GM12878 (cell line): ENCODE results near the gene EDN2. TPM values are rescaled to one million over a fixed set of nuclear protein-coding genes. Genes with fewer than 3 reads are reported as not detected.
A peak's percentile ranks its signal among the peaks of the same experiment; 100 is the strongest.

Source experiments
- ATAC-seq: fragments of 200-7000 bp; cut with Tn5 transposase; 3 replicates; pipeline ENCODE4 v1.9.1; 2020; ENCODE audit warnings: mild to moderate bottlenecking, moderate library complexity
- BruUV-seq: library from RNA; stranded (reverse); fragments of 400-500 nt; replicated peaks from 2 replicates; lab custom pipeline; 2021; lab: Mats Ljungman, UMichigan
- CTCF ChIA-PET: fragments of 300-600 bp; sonication (Branson Sonifier 250); formaldehyde crosslinking; extraction: SDS; loops from one replicate; lab custom pipeline; 2021; ENCODE audit warnings: inconsistent platforms; lab: Yijun Ruan, JAX
- POLR2A ChIA-PET: fragments of 350-600 bp; formaldehyde crosslinking; extraction: SDS; loops from one replicate; lab custom pipeline; 2021; ENCODE audit warnings: inconsistent platforms; lab: Charles Lee
- RAD21 ChIA-PET: fragments of 300-600 bp; sonication (Branson Sonifier 250); formaldehyde crosslinking; loops from one replicate; lab custom pipeline; 2023; ENCODE audit warnings: antibody characterized with exemption; ENCODE audit not compliant: unreplicated experiment; lab: Charles Lee
- SMC1A ChIA-PET: fragments of 300-600 bp; sonication (Branson Sonifier 250); formaldehyde crosslinking; loops from one replicate; lab custom pipeline; 2023; ENCODE audit not compliant: unreplicated experiment, uncharacterized antibody; lab: Charles Lee
- DNase-seq: peaks from one replicate; pipeline ENCODE4 v3.0.0-alpha.2; 2011; ENCODE audit warnings: low read depth, low spot score
- FAIRE-seq: peaks from 3 replicates; lab custom pipeline; 2011; peaks lifted over from hg19 to GRCh38; lab: Jason Lieb, UNC
- H2AFZ ChIP-seq: 2 replicates; pipeline ENCODE4 v1.6.0; 2011; ENCODE audit warnings: low read depth, low read length, control low read depth; ENCODE audit not compliant: control insufficient read depth
- H3K27ac ChIP-seq: 2 replicates; pipeline ENCODE4 v1.5.1; 2011; ENCODE audit warnings: control low read depth; ENCODE audit not compliant: control insufficient read depth, insufficient read depth
- H3K27me3 ChIP-seq, 2 experiments: replicated peaks in 1 of 2; 2 replicates each; pipeline versions ENCODE4 v1.6.0 to v1.6.1; 2011; ENCODE audit warnings: low read length in 1 of 2; ENCODE audit not compliant: control insufficient read depth in 2 of 2, insufficient read depth in 2 of 2
- H3K36me3 ChIP-seq, 2 experiments: 2 replicates each; pipeline ENCODE4 v1.5.1; 2011; ENCODE audit warnings: low read length in 1 of 2; ENCODE audit not compliant: control insufficient read depth in 2 of 2, insufficient read depth in 2 of 2
- H3K4me1 ChIP-seq: 2 replicates; pipeline ENCODE4 v1.6.1; 2011; ENCODE audit warnings: mild to moderate bottlenecking, low read length, moderate library complexity, mixed read lengths; ENCODE audit not compliant: control insufficient read depth, insufficient read depth
- H3K4me2 ChIP-seq: 2 replicates; pipeline ENCODE4 v1.6.0; 2011; ENCODE audit warnings: control low read depth; ENCODE audit not compliant: control insufficient read depth, insufficient read depth
- H3K4me3 ChIP-seq: fragments of 200-600 bp; sonication (generic); 2 replicates; pipeline ENCODE4 v1.5.1; 2016
- H3K79me2 ChIP-seq: 2 replicates; pipeline ENCODE4 v1.6.0; 2011; ENCODE audit warnings: low read length; ENCODE audit not compliant: control insufficient read depth, insufficient read depth
- H3K9ac ChIP-seq: 2 replicates; pipeline ENCODE4 v1.8.0; 2011; ENCODE audit warnings: low read length, control low read depth, mixed read lengths; ENCODE audit not compliant: control insufficient read depth, insufficient read depth
- H3K9me3 ChIP-seq: replicated peaks from 3 replicates; pipeline ENCODE4 v1.5.1; 2011; ENCODE audit warnings: mild to moderate bottlenecking, low read length; ENCODE audit not compliant: control insufficient read depth, insufficient read depth
- H4K20me1 ChIP-seq: 2 replicates; pipeline ENCODE4 v1.6.0; 2011; ENCODE audit not compliant: control insufficient read depth, insufficient read depth
- ATF7 ChIP-seq: fragments of 450-650 bp; IDR thresholded peaks from 2 replicates; pipeline ENCODE4 v1.6.1; 2016; ENCODE audit warnings: low read depth, mild to moderate bottlenecking
- BACH1 ChIP-seq: fragments of 450-650 bp; IDR thresholded peaks from 2 replicates; pipeline ENCODE4 v1.6.1; 2017; ENCODE audit warnings: mild to moderate bottlenecking, borderline replicate concordance
- BRCA1 ChIP-seq: IDR thresholded peaks from 2 replicates; pipeline ENCODE4 v1.6.1; 2011; ENCODE audit warnings: low read depth, low read length, improper control_type of control experiment
- CUX1 ChIP-seq: IDR thresholded peaks from 2 replicates; pipeline ENCODE4 v1.6.1; 2012; ENCODE audit warnings: improper control_type of control experiment, low read depth, low read length; ENCODE audit not compliant: insufficient replicate concordance
- IKZF1 ChIP-seq: fragments of 450-650 bp; conservative IDR thresholded peaks from 2 replicates; pipeline ENCODE4 v1.6.1; 2017; ENCODE audit warnings: antibody characterized with exemption, mild to moderate bottlenecking
- IRF4 ChIP-seq: IDR thresholded peaks from 2 replicates; pipeline ENCODE4 v1.6.1; 2011; ENCODE audit warnings: low read depth, low read length
- MEF2B ChIP-seq: fragments of 450-650 bp; IDR thresholded peaks from 2 replicates; pipeline ENCODE4 v1.6.1; 2018; ENCODE audit warnings: mild to moderate bottlenecking, moderate library complexity; ENCODE audit not compliant: partially characterized antibody, poor library complexity, severe bottlenecking
- PML ChIP-seq: IDR thresholded peaks from 2 replicates; pipeline ENCODE4 v1.6.1; 2012; ENCODE audit warnings: low read length, inconsistent platforms
- SPI1 ChIP-seq: IDR thresholded peaks from 2 replicates; pipeline ENCODE4 v1.6.1; 2011; ENCODE audit warnings: low read depth, mild to moderate bottlenecking, low read length, moderate library complexity, borderline replicate concordance; ENCODE audit not compliant: insufficient read depth
- SRF ChIP-seq, 2 experiments: IDR thresholded peaks; 2 replicates each; pipeline ENCODE4 v1.6.1; 2011; ENCODE audit warnings: low read depth in 2 of 2, low read length in 2 of 2, mild to moderate bottlenecking in 1 of 2, moderate library complexity in 1 of 2
- WGBS: methylation state at CpG from one replicate; pipeline ENCODE4 v1.1.6; 2016; ENCODE audit warnings: low lambda C conversion rate; ENCODE audit not compliant: insufficient replicate concordance, insufficient coverage; ENCODE audit errors: missing lambda C conversion rate; 5-methylcytosine and 5-hydroxymethylcytosine counted together
- in situ Hi-C: fragments of 300-500 bp; cut with MboI; formaldehyde crosslinking; loops from 9 replicates; pipeline ENCODE4 v1.14.3; 2018; ENCODE audit warnings: mixed read lengths
- intact Hi-C: fragments of 100-400 bp; cut with micrococcal nuclease; formaldehyde crosslinking; loops from one replicate; pipeline ENCODE4 v1.14.2; 2022; ENCODE audit not compliant: unreplicated experiment
- polyA plus RNA-seq, 11 experiments: library from polyadenylated mRNA; depleted of rRNA in 4 of 11; unstranded in 6 of 11; stranded (reverse) in 5 of 11; fragments of >200 nt; fragmentation: Nextera tagmentation in 4 of 11; fragmentation: Illumina TruSeq in 1 of 11; extraction: Ambion mirVana in 4 of 11; extraction: Trizol in 1 of 11; gene quantifications; 1 replicate in 1 of 11; 2 replicates in 10 of 11; pipeline versions ENCODE4 v1.2.1 to v1.2.3, GENCODE V29; 2011 to 2016; ENCODE audit warnings: inconsistent platforms in 2 of 11, missing spikeins in 2 of 11, low read depth in 1 of 11
- total RNA-seq, 4 experiments: library from RNA; depleted of rRNA in 3 of 4; stranded (reverse); fragments of >200 nt in 3 of 4; fragmentation: Illumina TruSeq in 1 of 4; extraction: Trizol in 1 of 4; gene quantifications; 2 replicates each; pipeline versions ENCODE4 v1.2.1 to v1.2.3, GENCODE V29; 2013 to 2021

Gene EDN2
- total and polyA plus RNA-seq, 10 of the 15 experiments (the other 5 are each of a cell fraction or from before 2014, with no cell fraction given), result 0.11 to 1.5 (median 0.43) TPM; not detected in 1

GRCh38 chr1:41497056-41497440 is 12.6 kb upstream of the EDN2 start:
- H3K4me1 ChIP-seq, result no peaks in the 10 kb centered on the region; the same call in 1 of the 2 replicates
- H3K27me3 ChIP-seq, result peaks cover 0 to 1% of the 10 kb centered on the region in 2 experiments; a peak in 2 of 4 replicates
- 80% methylated on average over 13 of the region's 13 CpGs for WGBS
- in situ Hi-C loops, result no loop called here
- no peaks in the 10 kb centered on the region for H3K79me2 ChIP-seq
- no peak overlapping the region for H3K27ac ChIP-seq
- ChIA-PET CTCF (interaction anchor here (7.4 kb wide), 1 partner anchor 18 kb away, joined by 59 read pairs; no protein-coding TSS in a partner anchor), SMC1A (no interaction called here), POLR2A (no interaction called here), RAD21 (no interaction called here)
- no peak for DNase-seq
- no peaks in the 10 kb centered on the region for H4K20me1 ChIP-seq
- H3K4me3 ChIP-seq, result no peak overlapping the region
- no peaks in the 10 kb centered on the region for H3K9me3 ChIP-seq
- H3K4me2 ChIP-seq, result no peak overlapping the region
- no peak overlapping the region for H3K9ac ChIP-seq
- BruUV-seq, result no TSS peak
- intact Hi-C loops, result no loop called here
- no peak overlapping the region for H2AFZ ChIP-seq
- no peak for TF ChIP-seq BRCA1
- no peak for TF ChIP-seq PML
- no peak for TF ChIP-seq SPI1
- no peak for TF ChIP-seq IRF4
- TF ChIP-seq ATF7, result peak; percentile 42; the same call in 1 of the 2 replicates
- FAIRE-seq, result no peak
- no peak for ATAC-seq
- no peaks in the 10 kb centered on the region for H3K36me3 ChIP-seq

DNA sequence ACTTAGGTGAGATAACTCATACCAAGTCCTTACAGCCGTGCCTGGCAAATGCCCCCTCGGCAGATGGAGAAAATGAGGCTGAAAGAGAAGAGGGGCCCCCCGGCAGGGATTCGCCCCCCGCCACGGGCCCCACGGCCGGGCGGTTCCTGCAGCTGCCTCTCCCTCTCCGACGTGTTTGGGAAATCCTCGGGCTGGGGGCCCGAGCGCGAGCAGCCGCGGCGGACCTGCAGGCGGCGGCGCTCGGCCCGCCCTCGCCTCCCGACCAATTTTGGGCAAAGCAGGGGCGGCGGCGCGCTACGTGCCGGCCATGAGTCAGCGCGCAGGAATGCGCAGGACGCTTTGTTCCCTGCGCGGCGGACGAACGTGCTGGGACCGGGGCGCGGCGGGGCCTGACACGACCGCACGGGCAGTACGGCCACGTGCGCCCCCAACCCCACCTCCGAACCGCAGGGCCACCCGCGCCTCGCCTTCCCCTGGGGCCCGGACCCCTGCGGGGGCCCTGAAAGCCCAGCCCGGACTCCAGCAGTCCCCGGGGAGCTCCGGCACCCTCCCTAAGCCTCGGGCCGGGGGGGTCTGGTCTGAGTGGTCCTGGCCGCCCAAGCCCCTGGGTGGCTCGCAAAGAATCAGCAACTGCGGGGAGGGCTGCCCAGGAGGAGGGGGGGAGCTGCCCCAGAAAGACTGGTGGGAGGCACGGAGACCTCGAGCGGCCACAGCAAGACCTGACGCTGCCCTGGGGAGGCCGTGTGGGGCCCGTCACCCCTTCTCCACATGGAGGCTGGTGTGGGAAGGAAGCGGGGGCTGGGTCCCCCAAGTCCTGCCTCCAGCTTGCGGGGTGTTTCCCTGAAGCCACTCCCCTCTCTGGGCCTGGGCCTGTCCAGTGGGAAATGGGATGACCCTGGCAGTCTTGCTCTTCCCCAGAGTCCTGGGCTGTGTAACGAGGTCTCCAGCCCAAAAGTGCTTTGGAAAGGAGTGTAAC is 11.9 kb upstream of the EDN2 start:
- no TSS peak for BruUV-seq
- FAIRE-seq, result no peak
- no peak for DNase-seq
- RAD21 ChIA-PET, result no interaction called here
- CTCF ChIA-PET, result interaction anchor here (1.8 to 7.4 kb wide), 2 partner anchors 12 to 19 kb away, joined by 4 to 59 read pairs; no protein-coding TSS in a partner anchor
- intact Hi-C loops, result no loop called here
- Histone ChIP-seq H3K27ac (no peak overlapping the region), H4K20me1 (no peaks in the 10 kb centered on the region), H3K4me3 (peak overlapping the region; percentile 41), H3K79me2 (no peaks in the 10 kb centered on the region), H3K9me3 (no peaks in the 10 kb centered on the region), H2AFZ (peak overlapping the region; percentile 56), H3K36me3 (no peaks in the 10 kb centered on the region), H3K4me2 (peak overlapping the region; percentile 59), H3K9ac (no peak overlapping the region; the same call in 1 of the 2 replicates), H3K27me3 (peaks cover 0 to 1% of the 10 kb centered on the region in 2 experiments; a peak in 2 of 4 replicates), H3K4me1 (no peaks in the 10 kb centered on the region; the same call in 1 of the 2 replicates)
- SMC1A ChIA-PET, result no interaction called here
- POLR2A ChIA-PET, result no interaction called here
- ATAC-seq, result peak; percentile 61
- in situ Hi-C loops, result no loop called here
- 10% methylated on average over 70 of the region's 74 CpGs for WGBS
- TF ChIP-seq IKZF1 (peak; percentile 35; the same call in 1 of the 2 replicates), SRF (IDR thresholded peaks at IDR 0.05; ENCODE audit: low read depth in 2 of 2, low read length in 2 of 2) (peak; percentile 77 to 80), BACH1 (0 out of 2 replicates have a peak, but pooled peaks have one; percentile 31), MEF2B (peak; percentile 37), CUX1 (no peak)
